SW480 (cell line): ENCODE data around the gene PLCH1.

Experiments used
- DNase-seq: peaks from one replicate; pipeline ENCODE4 v3.0.0-alpha.2; 2016; ENCODE audit warnings: low spot score

The PLCH1 gene

GRCh38 chr3:155604967-155605366, 139.9 kb downstream of the PLCH1 start:
- no peak for DNase-seq

- no peak for DNase-seq
Measured at GRCh38 chr3:155604126-155604525, 140.7 kb downstream of the PLCH1 start.

GRCh38 chr3:155603302-155603701, 141.6 kb downstream of the PLCH1 start:
- DNase-seq, result no peak

- DNase-seq, result no peak
Measured at GRCh38 chr3:155602307-155602706, 142.6 kb downstream of the PLCH1 start.

GRCh38 chr3:155598671-155599070, 146.2 kb downstream of the PLCH1 start:
- DNase-seq, result no peak

GRCh38 chr3:155596615-155597014, 148.3 kb downstream of the PLCH1 start:
- no peak for DNase-seq

GRCh38 chr3:155595371-155595770, 149.5 kb downstream of the PLCH1 start:
- no peak for DNase-seq

- DNase-seq, result no peak
Measured at GRCh38 chr3:155594526-155595187, 150.2 kb downstream of the PLCH1 start.

- DNase-seq, result no peak
Measured at GRCh38 chr3:155587581-155587980, 157.3 kb downstream of the PLCH1 start.

GRCh38 chr3:155585384-155585783, 159.5 kb downstream of the PLCH1 start:
- peak; percentile 34 for DNase-seq

GRCh38 chr3:155581579-155581978, 163.3 kb downstream of the PLCH1 start:
- DNase-seq, result no peak

GRCh38 chr3:155572085-155572484, 172.8 kb downstream of the PLCH1 start:
- DNase-seq, result no peak

- DNase-seq, result no peak
Measured at GRCh38 chr3:155568295-155568694, 176.6 kb downstream of the PLCH1 start.

GRCh38 chr3:155560594-155560993, 184.3 kb downstream of the PLCH1 start:
- DNase-seq, result peak; percentile 85

GRCh38 chr3:155560135-155560534, 184.7 kb downstream of the PLCH1 start:
- no peak for DNase-seq

- no peak for DNase-seq
Measured at GRCh38 chr3:155556531-155556930, 188.3 kb downstream of the PLCH1 start.

- no peak for DNase-seq
Measured at GRCh38 chr3:155555479-155556060, 189.3 kb downstream of the PLCH1 start.

GRCh38 chr3:155554777-155555451, 190.0 kb downstream of the PLCH1 start:
- DNase-seq, result peak; percentile 94

GRCh38 chr3:155553780-155554179, 191.1 kb downstream of the PLCH1 start:
- peak; percentile 50 for DNase-seq

- DNase-seq, result no peak
Measured at GRCh38 chr3:155553326-155553725, 191.5 kb downstream of the PLCH1 start.

- DNase-seq, result no peak
Measured at GRCh38 chr3:155550391-155550790, 194.5 kb downstream of the PLCH1 start.

- no peak for DNase-seq
Measured at GRCh38 chr3:155549087-155549486, 195.8 kb downstream of the PLCH1 start.

GRCh38 chr3:155548195-155548594, 196.7 kb downstream of the PLCH1 start:
- peak; percentile 38 for DNase-seq
